ENCODE results near the gene SNHG17. TPM values are rescaled to one million over a fixed set of nuclear protein-coding genes. Genes with fewer than 3 reads are reported as not detected.

Gene SNHG17
- total RNA-seq, 1 donor from 2014 or later: 5.1 TPM

GRCh38 chr20:38428800-38429199, 6.3 kb downstream of the SNHG17 start:
- no peaks in the 10 kb centered on the region for H3K27me3 ChIP-seq (ENCODE audit: low read depth)
- no peak overlapping the region for H3K27ac ChIP-seq (replicated peaks)
- no peak for TF ChIP-seq CTCF (IDR thresholded peaks at IDR 0.05; ENCODE audit: borderline replicate concordance)
- intact Hi-C loops (cut with micrococcal nuclease): no loop called here
- H3K4me1 ChIP-seq: peaks cover 16% of the 10 kb centered on the region
- no peak overlapping the region for H3K4me3 ChIP-seq
- no peaks in the 10 kb centered on the region for H3K9me3 ChIP-seq (replicated peaks)
- DNase-seq: no peak
- H3K36me3 ChIP-seq: peaks cover 98% of the 10 kb centered on the region

- Histone ChIP-seq H3K27ac (replicated peaks) (no peak overlapping the region), H3K4me3 (no peak overlapping the region), H3K4me1 (peaks cover 10% of the 10 kb centered on the region), H3K36me3 (peaks cover 98% of the 10 kb centered on the region), H3K9me3 (replicated peaks) (no peaks in the 10 kb centered on the region), H3K27me3 (ENCODE audit: low read depth) (no peaks in the 10 kb centered on the region)
- TF ChIP-seq CTCF (IDR thresholded peaks at IDR 0.05; ENCODE audit: borderline replicate concordance): no peak
- intact Hi-C loops (cut with micrococcal nuclease): no loop called here
- no peak for DNase-seq
Observed at GRCh38 chr20:38427655-38428023, 7.5 kb downstream of the SNHG17 start.

- H3K4me1 ChIP-seq: peaks cover 20% of the 10 kb centered on the region
- no peak for TF ChIP-seq CTCF (IDR thresholded peaks at IDR 0.05; ENCODE audit: borderline replicate concordance)
- peaks cover 98% of the 10 kb centered on the region for H3K36me3 ChIP-seq
- no peak for DNase-seq
- no peaks in the 10 kb centered on the region for H3K27me3 ChIP-seq (ENCODE audit: low read depth)
- H3K9me3 ChIP-seq (replicated peaks): no peaks in the 10 kb centered on the region
- intact Hi-C loops (cut with micrococcal nuclease): no loop called here
- H3K4me3 ChIP-seq: no peak overlapping the region
- H3K27ac ChIP-seq (replicated peaks): no peak overlapping the region
Observed at GRCh38 chr20:38426006-38426897, 8.9 kb downstream of the SNHG17 start.

GRCh38 chr20:38424401-38424800, 10.7 kb downstream of the SNHG17 start:
- H3K27ac ChIP-seq (replicated peaks): no peak overlapping the region
- TF ChIP-seq CTCF (IDR thresholded peaks at IDR 0.05; ENCODE audit: borderline replicate concordance): no peak
- DNase-seq: no peak
- no peaks in the 10 kb centered on the region for H3K27me3 ChIP-seq (ENCODE audit: low read depth)
- no peak overlapping the region for H3K4me3 ChIP-seq
- intact Hi-C loops (cut with micrococcal nuclease): no loop called here
- H3K36me3 ChIP-seq: peaks cover 97% of the 10 kb centered on the region
- H3K4me1 ChIP-seq: peaks cover 13% of the 10 kb centered on the region
- no peaks in the 10 kb centered on the region for H3K9me3 ChIP-seq (replicated peaks)

- no peak for DNase-seq
- Histone ChIP-seq H3K4me3 (no peak overlapping the region), H3K4me1 (peaks cover 22% of the 10 kb centered on the region), H3K36me3 (peaks cover 96% of the 10 kb centered on the region), H3K27ac (replicated peaks) (no peak overlapping the region), H3K9me3 (replicated peaks) (no peaks in the 10 kb centered on the region), H3K27me3 (ENCODE audit: low read depth) (no peaks in the 10 kb centered on the region)
- intact Hi-C loops (cut with micrococcal nuclease): no loop called here
- no peak for TF ChIP-seq CTCF (IDR thresholded peaks at IDR 0.05; ENCODE audit: borderline replicate concordance)
Observed at GRCh38 chr20:38423541-38423940, 11.6 kb downstream of the SNHG17 start.
